MM.1S (cell line): ENCODE data around the gene PPP4R3B.

Experiments
- DNase-seq: peaks from one replicate; pipeline ENCODE4 v3.0.0-alpha.2; 2015
- H2AFZ ChIP-seq: fragments of 300-600 bp; sonication (generic); 2 replicates; pipeline ENCODE4 v1.6.0; 2016; ENCODE audit warnings: antibody characterized with exemption, low read length
- H3F3A ChIP-seq: fragments of 300-600 bp; sonication (generic); 2 replicates; pipeline ENCODE4 v1.6.1; 2016; ENCODE audit warnings: mild to moderate bottlenecking, antibody characterized with exemption, low read length, moderate library complexity, mixed read lengths; ENCODE audit not compliant: insufficient read depth
- H3K27ac ChIP-seq: fragments of 300-600 bp; sonication (generic); 2 replicates; pipeline ENCODE4 v1.5.1; 2016; ENCODE audit warnings: mild to moderate bottlenecking, low read length
- H3K27me3 ChIP-seq: fragments of 300-600 bp; sonication (generic); replicated peaks from 2 replicates; pipeline ENCODE4 v1.6.0; 2016; ENCODE audit warnings: low read length; ENCODE audit not compliant: insufficient read depth
- H3K36me3 ChIP-seq: fragments of 300-600 bp; sonication (generic); replicated peaks from 2 replicates; pipeline ENCODE4 v1.6.1; 2016; ENCODE audit warnings: mild to moderate bottlenecking, low read length, mixed read lengths; ENCODE audit not compliant: insufficient read depth
- H3K4me1 ChIP-seq: fragments of 300-600 bp; sonication (generic); 2 replicates; pipeline ENCODE4 v1.6.1; 2016; ENCODE audit warnings: low read length, mixed read lengths
- H3K4me2 ChIP-seq: fragments of 300-600 bp; sonication (generic); 2 replicates; pipeline ENCODE4 v1.6.0; 2016; ENCODE audit warnings: low read depth, low read length
- H3K4me3 ChIP-seq: fragments of 300-600 bp; sonication (generic); 2 replicates; pipeline ENCODE4 v1.5.1; 2016; ENCODE audit warnings: low read length, mixed read lengths
- H3K79me2 ChIP-seq: fragments of 300-600 bp; sonication (generic); 2 replicates; pipeline ENCODE4 v1.6.1; 2016; ENCODE audit warnings: mixed run types, low read length, mixed read lengths
- H3K9ac ChIP-seq: fragments of 300-600 bp; sonication (generic); 2 replicates; pipeline ENCODE4 v1.6.1; 2016; ENCODE audit warnings: low read length, mixed read lengths
- H3K9me2 ChIP-seq: fragments of 300-600 bp; sonication (generic); replicated peaks from 2 replicates; pipeline ENCODE4 v1.6.1; 2016; ENCODE audit warnings: mild to moderate bottlenecking, low read length, mixed read lengths; ENCODE audit not compliant: insufficient read depth
- H3K9me3 ChIP-seq: fragments of 300-600 bp; sonication (generic); replicated peaks from 2 replicates; pipeline ENCODE4 v1.6.1; 2016; ENCODE audit warnings: mild to moderate bottlenecking, low read length, mixed read lengths; ENCODE audit not compliant: insufficient read depth
- H4K20me1 ChIP-seq: fragments of 300-600 bp; sonication (generic); 2 replicates; pipeline ENCODE4 v1.6.1; 2016; ENCODE audit warnings: mild to moderate bottlenecking, low read length, moderate library complexity, mixed read lengths; ENCODE audit not compliant: insufficient read depth
- CTCF ChIP-seq: fragments of 300-600 bp; sonication (generic); IDR thresholded peaks from 2 replicates; pipeline ENCODE4 v1.5.1; 2016; ENCODE audit warnings: antibody characterized with exemption, low read length, mixed read lengths
- EZH2 ChIP-seq: fragments of 300-600 bp; sonication (generic); optimal IDR thresholded peaks from 2 replicates; pipeline ENCODE3; 2017; ENCODE audit warnings: low read depth, mild to moderate bottlenecking, antibody characterized with exemption, low read length, mixed read lengths
- EZH2phosphoT487 ChIP-seq: fragments of 300-600 bp; sonication (generic); IDR thresholded peaks from 2 replicates; pipeline ENCODE4 v1.6.1; 2018; ENCODE audit warnings: antibody characterized with exemption, low read length

Gene PPP4R3B

DNA sequence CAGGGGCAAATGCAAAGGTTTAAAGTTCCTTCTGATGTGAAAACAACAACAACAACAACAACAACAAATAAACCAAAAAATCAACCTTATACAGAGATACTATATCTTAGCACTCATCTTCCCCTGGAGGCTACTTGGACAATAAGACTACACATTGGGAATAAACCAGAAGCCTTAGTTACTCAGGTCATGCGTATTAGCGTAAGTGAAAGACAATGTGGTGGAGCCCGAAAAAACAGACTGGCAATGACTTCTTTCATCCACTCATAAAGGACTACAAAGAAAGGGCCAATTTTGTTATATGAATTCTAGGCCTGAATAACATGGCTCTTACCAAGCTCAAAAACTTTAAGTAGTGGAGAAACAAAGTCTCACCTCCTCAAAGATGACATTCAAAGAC, 19.4 kb upstream of the PPP4R3B start:
- Histone ChIP-seq H3K4me2 (no peak overlapping the region), H3K9me2 (no peaks in the 10 kb centered on the region), H3K9ac (no peak overlapping the region), H3K4me1 (no peaks in the 10 kb centered on the region), H3K36me3 (peaks cover 5% of the 10 kb centered on the region; the same call in 1 of the 2 replicates), H3K4me3 (no peak overlapping the region), H3K79me2 (no peaks in the 10 kb centered on the region), H2AFZ (no peak overlapping the region), H3K27me3 (no peaks in the 10 kb centered on the region), H3F3A (no peaks in the 10 kb centered on the region), H4K20me1 (no peaks in the 10 kb centered on the region), H3K9me3 (no peaks in the 10 kb centered on the region), H3K27ac (no peak overlapping the region)
- TF ChIP-seq EZH2phosphoT487 (no peak), EZH2 (no peak), CTCF (no peak)
- DNase-seq: no peak

DNA sequence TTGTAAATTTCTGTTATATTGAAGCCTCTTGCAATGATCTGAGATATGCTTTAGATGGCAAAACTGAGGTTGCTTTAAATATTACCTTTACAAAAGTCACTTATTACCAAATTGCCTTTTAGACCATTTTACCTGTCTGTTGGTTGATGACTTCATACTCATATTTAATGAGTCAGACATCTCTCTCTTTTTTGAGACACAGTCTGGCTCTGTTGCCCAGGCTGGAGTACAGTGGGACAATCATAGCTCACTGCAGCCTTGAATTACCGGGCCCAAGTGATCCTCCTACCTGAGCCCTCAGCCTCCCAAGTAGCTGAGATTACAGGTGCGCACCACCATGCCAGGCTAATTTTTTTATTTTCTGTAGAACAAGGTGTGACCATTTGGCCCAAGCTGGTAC, 11.5 kb upstream of the PPP4R3B start:
- Histone ChIP-seq H3K9me2 (no peaks in the 10 kb centered on the region), H3K4me3 (no peak overlapping the region), H4K20me1 (no peaks in the 10 kb centered on the region), H3K27ac (no peak overlapping the region), H2AFZ (no peak overlapping the region), H3K9ac (no peak overlapping the region), H3K36me3 (no peaks in the 10 kb centered on the region), H3K79me2 (peaks cover 9% of the 10 kb centered on the region), H3K27me3 (no peaks in the 10 kb centered on the region), H3K4me1 (no peaks in the 10 kb centered on the region), H3K9me3 (no peaks in the 10 kb centered on the region), H3F3A (no peaks in the 10 kb centered on the region), H3K4me2 (no peak overlapping the region)
- TF ChIP-seq CTCF (no peak), EZH2 (no peak), EZH2phosphoT487 (no peak)
- DNase-seq: no peak

DNA sequence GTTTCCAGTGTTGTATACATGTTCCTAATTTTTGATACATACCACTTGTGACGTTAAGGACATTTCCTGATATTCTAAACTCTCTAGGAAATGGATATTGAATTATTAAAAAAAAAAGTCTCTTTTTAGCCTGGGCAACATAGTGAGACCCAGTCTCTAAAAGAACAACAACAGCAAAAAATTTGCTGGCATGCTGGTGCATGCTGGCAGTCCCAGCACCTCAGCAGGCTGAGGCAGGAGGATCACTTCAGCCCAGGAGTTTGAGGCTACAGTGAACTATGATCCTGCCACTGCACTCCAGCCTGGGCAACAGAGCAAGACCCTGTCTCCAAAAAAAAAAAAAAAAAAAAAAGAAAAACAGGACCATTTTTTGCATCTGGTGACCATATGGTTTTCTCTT, 10.5 kb upstream of the PPP4R3B start:
- peaks cover 19% of the 10 kb centered on the region for H3K79me2 ChIP-seq
- H2AFZ ChIP-seq: no peak overlapping the region
- no peaks in the 10 kb centered on the region for H3K9me3 ChIP-seq
- H3K4me1 ChIP-seq: no peaks in the 10 kb centered on the region
- no peaks in the 10 kb centered on the region for H3K9me2 ChIP-seq
- H3K9ac ChIP-seq: no peak overlapping the region
- no peaks in the 10 kb centered on the region for H3F3A ChIP-seq
- TF ChIP-seq EZH2phosphoT487: no peak
- TF ChIP-seq CTCF: no peak
- TF ChIP-seq EZH2: no peak
- H4K20me1 ChIP-seq: no peaks in the 10 kb centered on the region
- DNase-seq: no peak
- H3K4me2 ChIP-seq: no peak overlapping the region
- no peaks in the 10 kb centered on the region for H3K36me3 ChIP-seq
- H3K4me3 ChIP-seq: no peak overlapping the region
- no peak overlapping the region for H3K27ac ChIP-seq
- H3K27me3 ChIP-seq: no peaks in the 10 kb centered on the region
